AG08395 (cell line): ENCODE results near the gene URB1.
A peak's percentile ranks its signal among the peaks of the same experiment; 100 is the strongest.
"Not testable (repeated sequence)": the region's sequence is repeated elsewhere in the genome, so short reads cannot be mapped to it uniquely, and the experiment has no call there.

Experiments
- DNase-seq: peaks from one replicate; pipeline ENCODE4 v3.0.0; 2012; ENCODE audit warnings: mixed read lengths, low spot score

The URB1 gene, protein sequence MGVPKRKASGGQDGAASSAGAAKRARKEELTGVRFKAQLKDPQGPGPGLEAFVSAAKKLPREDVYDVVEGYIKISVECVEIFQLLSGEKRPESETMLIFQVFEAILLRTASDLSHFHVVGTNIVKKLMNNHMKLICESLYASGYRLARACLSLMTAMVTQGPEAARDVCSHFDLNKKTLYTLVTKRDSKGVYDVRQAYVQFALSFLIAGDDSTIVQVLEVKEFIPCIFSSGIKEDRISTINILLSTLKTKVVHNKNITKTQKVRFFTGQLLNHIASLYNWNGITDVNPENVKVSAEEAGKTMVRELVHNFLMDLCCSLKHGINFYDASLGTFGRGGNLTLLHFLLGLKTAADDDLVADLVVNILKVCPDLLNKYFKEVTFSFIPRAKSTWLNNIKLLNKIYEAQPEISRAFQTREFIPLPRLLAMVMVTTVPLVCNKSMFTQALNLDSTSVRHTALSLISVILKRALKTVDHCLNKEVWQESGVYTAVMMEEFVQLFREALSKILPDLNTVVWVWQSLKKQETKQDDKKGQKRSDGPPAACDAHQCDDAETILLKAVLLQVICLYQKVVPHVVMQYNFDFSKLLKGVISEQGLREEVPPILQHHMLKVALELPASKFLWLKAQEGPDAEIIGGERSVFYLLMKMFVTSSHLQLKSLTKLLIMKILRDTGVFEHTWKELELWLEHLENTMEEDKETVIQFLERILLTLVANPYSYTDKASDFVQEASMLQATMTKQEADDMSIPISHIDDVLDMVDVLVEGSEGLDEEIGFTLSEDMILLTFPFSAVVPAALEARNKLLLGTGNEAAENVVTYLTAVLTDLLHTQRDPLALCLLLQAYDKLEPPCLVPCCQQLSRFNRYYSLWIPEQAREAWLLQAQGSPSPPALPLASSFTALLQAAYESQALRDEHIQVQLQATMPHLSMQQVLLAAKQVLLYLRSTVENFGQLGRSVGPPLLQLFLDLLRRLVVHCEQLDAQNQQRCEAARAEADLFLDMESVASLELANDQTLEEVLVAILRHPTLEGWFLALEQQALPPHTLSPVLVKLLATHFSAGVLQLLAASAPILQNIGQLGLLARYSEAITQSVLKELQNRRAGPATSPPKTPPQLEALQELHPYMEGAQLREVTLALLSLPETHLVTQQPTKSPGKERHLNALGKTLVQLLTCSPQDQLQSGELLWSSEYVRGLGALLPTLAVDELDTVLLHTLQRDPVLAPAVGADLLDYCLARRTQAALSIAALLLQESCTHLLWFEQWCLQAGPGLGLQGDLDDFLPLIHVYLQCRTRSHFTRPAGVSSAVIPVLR (N-terminal part only)

DNA sequence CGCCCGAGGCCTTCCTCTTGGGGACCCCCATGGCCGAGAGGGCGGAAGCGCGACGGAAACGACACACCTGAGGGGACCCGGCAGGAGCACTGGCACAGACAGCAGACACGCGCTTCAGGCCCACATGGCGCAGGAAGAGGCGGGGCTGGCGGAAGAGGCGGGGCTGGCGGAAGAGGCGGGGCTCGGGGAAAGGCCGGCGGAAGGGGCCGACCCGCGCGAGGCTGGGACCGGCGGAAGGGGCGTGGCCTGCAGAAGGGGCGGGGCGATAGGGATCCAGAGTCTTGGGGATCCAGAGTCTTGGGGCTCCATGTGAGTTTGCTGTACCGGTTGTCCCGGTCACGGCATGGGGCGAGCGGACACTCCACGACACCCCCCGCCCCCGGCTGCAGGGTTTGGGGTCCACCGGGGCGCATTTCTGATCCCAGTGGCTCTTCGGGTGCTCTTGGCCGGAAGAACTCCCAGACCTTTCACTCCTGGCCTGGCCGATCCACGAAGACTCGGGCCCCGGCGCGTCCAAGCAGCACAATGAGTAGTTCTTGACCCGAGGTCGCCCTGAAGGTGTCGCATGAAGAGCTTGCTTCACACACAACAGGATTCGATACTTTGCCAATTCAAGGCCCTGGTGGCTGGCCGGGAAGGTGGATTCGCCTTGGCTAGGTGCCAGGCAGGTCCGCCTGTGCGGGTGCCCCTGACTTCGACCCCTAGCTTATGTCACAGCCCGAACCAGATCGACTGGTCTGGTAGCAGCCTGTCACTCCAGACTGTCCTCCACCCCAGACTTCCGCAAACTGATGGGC lies at the start of gene URB1:
Gene URB1 (minus strand): TSS at position 133 of the 797 bp plus-strand sequence. CDS start 102 bp downstream, at position 31.
- peak; percentile 96 for DNase-seq

DNA sequence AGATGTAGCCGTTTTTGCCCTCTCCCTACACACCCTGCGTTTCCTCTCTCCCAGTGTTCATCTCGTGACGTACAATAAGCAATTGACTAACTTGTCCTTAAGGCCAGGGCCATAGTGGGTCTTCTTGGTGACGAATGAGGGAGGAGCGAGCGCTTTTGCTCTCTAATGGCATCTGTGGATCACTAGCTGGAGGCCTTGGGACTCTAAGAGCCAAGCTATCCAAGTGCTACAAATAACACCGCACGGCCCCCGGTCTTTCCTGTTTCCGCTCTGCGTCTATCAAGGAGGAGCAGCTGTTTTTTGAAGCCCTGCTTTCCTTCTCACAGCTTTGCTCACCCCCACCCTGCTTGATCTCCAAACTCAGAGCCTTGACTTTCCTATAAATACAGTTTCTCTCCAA lies 44.9 kb upstream of the URB1 start:
- DNase-seq: no peak

DNA sequence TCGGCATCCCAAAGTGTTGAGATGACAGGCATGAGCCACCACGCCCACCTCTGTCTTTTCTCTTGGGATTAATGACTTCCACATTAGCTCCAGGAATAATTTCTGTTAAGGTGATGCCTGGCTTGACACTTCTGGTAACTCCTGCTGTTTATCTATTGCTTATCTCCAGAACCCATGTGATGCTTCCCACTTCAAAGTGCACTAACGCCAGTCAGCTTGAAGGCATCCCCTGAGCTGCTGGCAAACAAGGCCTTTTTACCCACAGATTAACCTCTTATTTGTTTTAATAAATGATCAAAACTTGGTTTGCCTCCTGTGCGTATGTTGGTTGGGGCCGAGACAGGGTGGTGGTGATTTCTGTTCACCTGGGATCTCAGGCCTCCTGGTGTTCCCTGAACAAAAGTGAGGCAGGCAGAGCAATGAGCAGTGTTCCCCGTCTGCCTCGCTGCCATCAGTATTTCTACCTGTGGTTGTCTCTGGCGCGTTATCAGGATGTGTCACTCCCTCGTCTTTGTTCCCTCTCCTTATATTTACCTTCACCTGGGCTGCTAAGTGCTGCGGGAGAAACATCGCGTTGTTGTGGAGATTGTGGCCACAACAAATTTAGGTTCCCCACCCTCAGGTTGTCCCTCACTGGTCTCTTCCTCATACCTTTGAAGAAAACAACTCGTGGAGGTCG lies 40.3 kb upstream of the URB1 start:
- not testable (repeated sequence) for DNase-seq

DNA sequence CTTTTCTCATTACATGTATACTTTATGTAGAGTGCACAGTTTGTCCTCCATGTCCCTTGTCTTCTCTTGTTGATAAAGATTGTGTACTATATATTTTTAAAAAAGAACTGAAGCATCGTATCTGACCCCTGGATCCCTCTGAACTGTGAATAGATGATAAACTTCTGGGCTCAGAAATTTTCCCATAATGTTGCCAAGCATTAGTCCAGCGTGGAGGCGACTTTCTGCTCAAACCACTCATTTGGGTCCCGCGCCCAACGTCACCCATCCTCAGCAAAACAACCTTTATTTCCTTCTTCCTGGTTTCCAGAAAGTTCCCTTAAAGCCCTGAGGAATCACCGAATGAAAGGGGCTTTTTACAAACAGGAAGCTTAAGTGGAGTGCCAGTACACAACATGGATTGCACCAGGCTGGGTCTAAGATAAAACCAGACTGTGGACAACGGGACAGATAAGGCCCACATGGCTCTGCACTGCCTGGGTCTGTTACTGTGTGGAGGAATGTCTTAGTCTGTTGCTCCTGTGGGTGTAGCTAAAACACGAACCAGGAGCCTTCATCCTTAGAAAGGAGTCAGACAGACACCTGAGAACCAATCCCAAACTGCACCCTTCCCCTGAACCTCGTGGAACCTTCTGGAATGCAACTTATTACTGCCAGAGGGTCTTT lies 35.3 kb upstream of the URB1 start:
- no peak for DNase-seq

DNA sequence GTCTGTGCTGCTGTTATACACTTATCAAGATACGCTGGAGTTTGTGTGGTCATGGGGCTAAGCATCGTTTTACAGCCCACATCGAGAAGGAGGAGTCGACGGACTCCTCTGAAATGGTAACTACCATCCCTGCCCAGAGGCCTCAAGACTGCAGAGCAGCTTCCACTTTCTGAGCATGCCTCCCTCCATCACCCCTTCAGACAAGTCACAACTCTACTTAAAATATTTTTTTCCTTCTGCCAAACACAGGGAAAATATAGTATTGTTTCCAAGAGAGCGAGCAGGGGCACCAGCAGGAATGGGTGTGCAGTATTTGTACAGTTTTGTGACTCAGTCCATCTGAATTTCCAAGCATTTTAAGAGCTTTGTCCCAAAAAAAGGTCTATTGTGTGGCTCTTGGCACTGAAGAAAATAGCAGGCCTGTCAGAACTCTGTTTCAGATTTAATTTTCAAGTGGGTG lies 33.8 kb upstream of the URB1 start:
- DNase-seq: peak; percentile 49

DNA sequence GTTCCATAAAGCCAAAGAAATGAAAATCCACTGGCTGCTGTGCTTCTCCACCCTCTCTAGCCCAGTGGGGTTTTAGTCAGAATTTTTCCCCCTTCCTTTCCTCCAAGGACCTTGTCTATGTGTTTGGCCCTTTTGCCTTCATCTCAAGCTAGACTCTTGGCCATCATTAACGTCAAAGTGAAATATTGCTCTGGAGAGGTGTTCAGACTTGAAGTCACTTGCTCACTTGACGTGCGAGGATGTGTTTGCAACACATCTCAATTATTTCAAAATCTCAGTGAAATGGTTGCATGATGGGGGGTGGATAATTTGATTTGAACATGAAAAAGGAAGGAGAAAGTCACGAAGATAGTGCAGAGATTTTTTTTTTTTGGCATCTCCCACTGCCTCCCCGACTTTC lies 33.3 kb upstream of the URB1 start:
- DNase-seq: no peak

DNA sequence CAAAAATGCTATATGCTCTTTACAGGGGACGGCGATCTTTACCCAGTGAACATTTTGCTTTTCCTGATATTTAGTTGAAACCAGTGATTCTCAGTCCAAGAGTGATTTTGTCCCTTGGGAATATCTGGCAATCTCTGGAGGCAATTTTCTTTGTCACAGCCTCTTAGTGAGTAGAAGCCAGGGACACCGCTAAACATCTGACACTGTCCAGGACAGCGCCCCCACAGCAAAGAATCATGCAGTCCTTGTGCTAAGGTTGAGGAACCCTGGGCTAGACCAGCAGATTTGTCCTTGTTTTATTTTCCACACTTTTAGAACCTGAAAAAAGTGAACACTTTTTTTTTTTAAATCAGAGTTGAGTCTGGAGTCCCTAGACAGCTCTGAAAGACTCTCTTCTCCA lies 32.8 kb upstream of the URB1 start:
- no peak for DNase-seq

DNA sequence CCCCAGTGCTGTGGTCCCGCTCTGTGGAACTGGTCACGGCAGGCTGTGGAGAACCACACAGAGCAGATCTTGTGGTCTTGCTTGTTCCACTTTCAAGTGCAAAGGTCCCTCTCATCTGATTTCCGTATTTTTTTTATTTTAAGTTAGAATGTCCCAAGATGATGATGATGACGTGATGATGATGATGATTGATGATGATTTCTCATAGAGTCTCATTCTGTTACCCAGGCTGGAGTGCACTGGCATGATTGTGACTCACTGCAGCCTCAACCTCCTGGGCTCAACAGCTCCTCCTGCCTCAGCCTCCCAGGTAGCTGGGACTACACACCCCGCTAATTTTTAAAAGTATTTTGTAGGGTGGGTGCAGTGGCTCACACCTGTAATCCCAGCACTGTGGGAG lies 31.9 kb upstream of the URB1 start:
- no peak for DNase-seq

DNA sequence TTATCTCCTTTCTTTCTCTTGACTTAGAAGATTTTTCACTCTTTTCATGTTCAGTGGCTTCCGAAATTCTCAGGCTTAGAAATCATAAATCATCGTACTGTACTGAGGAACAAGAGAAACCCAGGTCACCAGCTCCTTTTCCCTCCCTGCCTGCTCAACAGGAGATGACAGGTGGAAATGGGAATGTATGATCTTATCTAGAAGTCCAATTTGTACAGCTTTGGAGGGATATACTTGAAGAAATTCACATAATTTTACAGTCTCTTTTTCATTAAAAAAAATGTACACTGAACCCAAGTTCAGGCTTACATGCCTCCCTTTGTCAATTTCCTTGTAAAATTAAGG lies 31.4 kb upstream of the URB1 start:
- DNase-seq: no peak

DNA sequence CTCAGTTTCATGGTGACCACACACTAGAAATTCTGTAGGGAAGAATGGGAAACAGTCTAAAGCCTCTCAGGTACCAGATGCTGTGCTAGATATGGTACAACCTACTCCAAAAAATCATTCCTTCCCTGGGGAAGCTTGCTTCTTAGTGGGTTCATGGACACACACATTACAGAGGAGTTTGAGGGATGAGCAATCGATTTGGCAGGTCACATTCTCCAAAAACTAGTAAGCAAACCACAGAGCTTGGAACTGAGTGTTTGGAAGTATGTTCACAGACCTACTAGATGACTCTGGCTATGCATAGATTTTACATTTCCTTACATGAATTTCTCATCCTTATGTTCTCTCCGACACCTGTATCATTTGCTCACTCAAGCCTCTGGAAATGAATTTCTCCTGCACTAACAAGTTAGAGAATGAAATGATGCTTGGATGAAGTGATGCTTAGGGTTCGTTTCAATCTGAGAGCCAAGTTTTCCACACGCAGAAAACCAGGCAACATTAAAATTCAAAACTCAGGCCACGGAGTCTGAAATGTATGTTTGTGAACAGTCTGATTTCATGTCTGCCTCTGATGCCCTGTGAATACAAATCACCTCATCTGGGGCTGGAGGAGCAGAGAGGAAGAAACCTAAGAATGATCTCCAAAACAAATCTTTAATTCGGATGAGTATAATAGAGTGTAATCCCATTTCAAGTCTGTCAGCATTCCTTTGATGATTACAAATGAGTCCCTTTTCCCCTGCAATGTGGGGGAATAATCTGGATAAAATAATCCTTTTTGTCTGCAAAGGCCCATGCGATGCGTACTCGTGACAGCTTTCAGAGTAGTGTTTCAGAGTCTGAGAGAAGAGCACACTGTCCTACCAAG lies 30.7 kb upstream of the URB1 start:
- peak; percentile 88 for DNase-seq

DNA sequence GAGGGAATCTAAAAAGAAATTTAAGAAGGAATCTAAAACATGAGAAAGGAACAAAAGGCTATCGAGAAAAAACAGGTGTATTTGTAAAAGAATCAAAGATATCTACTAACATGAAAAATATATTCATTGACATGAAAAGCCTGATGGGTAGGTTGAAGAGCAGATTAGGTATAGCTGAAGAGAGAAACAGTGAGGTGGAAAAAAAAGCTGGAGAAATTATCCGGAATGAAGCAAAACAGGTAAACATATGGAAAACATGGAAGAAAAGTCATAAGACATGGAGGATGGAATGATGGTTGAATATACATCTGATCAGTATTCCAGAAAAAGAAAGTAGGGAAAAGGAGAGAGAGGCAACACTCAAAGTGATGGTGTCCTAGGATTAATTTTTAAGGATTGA lies 29.3 kb upstream of the URB1 start:
- DNase-seq: no peak

DNA sequence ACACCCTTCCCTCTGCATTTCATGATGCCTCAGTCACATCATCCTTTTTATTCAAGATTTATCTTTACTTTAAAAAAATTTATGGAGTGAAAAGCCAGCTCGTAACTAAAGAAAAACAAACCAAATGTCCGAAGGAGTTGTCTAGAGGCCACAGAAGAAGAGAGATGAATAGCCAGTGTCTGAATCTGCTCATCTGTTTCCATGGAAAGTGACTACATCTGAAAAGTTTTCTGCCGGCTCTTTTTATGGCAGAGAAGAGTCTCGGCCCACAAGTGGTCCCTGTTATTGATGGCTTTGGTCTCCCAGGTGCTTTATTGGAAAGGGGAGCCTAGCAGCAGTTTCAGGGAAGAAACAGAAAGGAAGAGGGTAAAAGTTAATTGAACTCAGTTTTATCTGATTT lies 25.3 kb upstream of the URB1 start:
- DNase-seq: no peak

DNA sequence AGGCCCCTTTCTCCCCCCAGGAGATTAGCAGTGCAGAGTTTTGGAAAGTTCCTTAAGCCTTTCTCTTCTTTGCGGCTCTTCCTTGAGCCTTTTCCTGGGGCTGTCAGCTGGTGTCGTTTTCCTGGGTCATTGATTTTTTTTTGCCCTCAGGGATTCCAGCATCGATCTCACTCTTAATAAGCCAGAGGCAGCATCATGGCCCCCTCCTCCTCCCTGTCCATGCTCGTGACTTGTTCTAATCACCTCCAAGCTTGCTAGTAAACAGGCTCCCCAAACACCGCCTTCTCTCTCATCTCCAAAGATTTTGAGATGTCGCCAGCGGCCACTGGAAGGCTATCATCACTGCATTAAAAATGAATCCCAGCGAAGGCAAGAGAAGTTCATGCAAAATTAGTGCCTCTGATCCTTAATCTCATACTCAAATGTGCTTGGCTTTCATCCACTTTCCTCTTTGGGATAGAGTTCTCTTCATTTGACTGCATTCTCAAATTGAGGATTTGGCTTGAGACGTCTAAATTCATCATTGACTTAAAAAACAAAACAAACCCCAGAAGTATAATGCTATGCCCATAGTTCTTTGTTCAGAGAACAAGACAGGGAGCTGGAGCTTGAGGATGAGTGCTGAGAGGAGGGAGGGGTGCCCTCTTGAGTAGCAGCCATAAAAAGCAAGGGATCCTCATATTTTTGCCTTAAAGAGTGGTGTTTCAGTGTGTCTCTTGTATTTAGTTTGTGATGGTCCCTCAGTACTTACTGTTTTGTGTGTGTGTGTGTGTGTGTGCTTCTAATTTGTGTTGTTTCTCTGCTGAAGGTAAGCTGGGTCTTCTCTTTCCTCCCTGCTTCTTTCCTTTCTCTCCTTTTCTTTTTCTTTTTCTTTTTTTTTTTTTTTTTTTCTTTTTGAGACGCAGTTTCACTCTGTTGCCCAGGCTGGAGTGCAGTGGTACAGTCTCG lies 22.9 kb upstream of the URB1 start:
- DNase-seq: no peak

DNA sequence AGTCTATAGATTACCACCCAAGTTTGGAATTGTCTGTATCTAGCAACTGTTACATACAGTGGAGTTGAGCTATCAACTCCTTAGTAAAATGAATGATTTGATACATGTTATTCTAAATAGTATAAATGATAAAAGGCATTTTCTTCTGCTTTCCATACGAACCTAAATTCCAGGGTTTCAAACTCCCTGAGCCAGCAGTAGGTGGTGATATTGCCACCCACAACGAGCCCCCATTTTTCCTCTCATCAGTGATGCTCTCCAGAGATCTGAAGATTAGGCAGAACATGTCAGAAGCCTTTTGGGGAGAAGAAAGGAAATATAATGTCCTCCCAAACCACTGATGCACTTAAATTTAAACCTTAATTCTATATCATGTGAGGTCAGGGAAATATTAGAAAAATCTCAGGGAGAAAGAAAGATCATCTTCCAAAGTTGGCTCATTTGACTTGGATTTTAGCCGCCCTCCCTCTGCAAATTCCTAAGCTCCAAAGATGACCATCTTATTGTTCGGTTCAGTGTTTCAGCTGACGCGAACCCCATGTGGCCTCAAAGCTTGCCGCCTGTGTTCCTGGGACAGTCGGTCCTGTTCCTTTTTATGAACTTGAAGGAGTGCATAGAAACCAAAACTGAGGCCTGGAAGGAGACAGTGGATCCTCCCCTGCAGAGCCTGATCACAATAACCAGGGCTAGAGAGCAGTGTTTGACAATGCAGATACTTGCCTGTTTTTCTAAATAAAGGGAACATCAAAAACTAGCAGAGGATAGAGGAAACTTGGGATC lies 22.0 kb upstream of the URB1 start:
- peak; percentile 58 for DNase-seq

DNA sequence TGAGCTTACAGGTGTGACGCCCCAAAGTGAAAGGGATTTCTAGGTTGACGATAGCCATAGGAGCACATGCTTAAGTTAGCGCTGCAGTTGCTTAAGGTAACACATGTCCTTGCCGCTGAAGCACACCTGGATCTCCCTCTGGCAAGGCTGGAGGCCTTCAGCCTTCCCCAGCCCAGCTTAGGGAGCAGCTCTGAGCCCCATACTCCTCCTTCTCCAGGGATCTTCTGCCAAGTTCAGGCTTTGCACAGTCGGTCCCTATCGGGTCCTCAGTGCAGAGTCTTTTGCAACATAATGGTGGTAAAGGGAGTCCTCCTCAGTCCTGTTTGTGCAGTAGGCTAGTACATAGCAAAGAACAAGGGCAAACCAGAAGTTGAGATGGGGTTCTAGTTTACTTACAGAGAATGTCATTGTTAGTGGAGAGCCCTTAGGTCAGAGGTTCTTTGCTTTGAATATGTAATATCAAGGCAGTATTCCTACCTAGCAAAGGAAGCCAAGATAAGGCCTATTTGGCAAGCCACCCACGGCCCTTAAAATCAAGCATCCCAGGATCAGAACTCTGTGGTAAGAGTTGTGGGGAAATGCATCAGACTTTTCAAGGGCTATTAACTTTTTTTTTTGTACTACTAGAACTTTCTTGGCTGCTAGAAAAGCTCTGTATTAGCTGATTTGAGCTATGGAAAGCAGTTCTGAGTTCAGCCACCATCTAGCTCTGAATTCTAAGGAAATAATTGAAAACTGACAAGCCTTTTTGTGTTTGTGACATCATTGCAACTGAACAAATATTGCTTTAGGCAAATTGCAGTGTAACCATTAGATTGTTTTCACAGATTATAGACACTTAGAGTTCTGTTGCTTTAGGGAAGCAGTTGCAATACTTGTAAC lies 21.1 kb upstream of the URB1 start:
- DNase-seq: no peak

DNA sequence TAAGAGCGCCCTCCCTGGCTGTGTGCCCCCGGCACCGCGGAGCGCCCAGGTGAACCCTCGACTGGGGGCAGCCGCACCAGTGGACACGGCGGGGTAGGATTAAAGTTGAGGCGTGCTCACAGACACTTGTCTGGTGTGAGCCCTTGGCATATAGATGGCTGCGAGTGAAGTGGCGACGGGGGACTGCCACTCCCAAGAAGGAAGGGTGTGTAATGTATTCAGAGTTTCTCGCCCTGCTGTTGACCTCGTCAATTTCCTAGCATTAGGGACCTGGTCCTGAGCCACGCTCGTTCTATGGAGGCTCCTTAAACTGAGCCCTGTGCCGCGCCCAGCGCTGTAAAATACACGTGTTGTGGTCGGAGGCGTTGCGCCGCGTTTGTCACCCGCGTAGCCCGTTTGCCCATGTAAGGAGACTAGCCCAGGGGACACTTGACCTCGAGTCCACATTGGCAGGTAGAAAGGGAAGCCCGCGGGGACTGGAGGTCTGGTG lies 20.2 kb upstream of the URB1 start:
- DNase-seq: no peak
